NCI-H524 (cell line): Measurements from ENCODE around the gene CAMKMT.
"Not testable (repeated sequence)": the region's sequence is repeated elsewhere in the genome, so short reads cannot be mapped to it uniquely, and the experiment has no call there.

Experiments used
- DNase-seq, 2 experiments: peaks; one replicate each; lab custom pipeline; 2025; lab: John Stamatoyannopoulos, UW

CAMKMT gene

GRCh38 chr2:44505664-44506063, 143.9 kb downstream of the CAMKMT start:
- DNase-seq: not testable (repeated sequence)

- no peak for DNase-seq
These were observed 148.5 kb downstream of the CAMKMT start for GRCh38 chr2:44510246-44510645.

GRCh38 chr2:44515416-44515815, 153.7 kb downstream of the CAMKMT start:
- no peak for DNase-seq

- DNase-seq: no peak
These were observed 157.3 kb downstream of the CAMKMT start for GRCh38 chr2:44519026-44519425.

GRCh38 chr2:44522846-44523245, 161.1 kb downstream of the CAMKMT start:
- no peak for DNase-seq

- no peak for DNase-seq
These were observed 162.7 kb downstream of the CAMKMT start for GRCh38 chr2:44524347-44524926.

- DNase-seq: no peak
These were observed 164.6 kb downstream of the CAMKMT start for GRCh38 chr2:44526352-44526751.

GRCh38 chr2:44528595-44528994, 166.8 kb downstream of the CAMKMT start:
- no peak for DNase-seq

- DNase-seq: no peak
These were observed 167.7 kb downstream of the CAMKMT start for GRCh38 chr2:44529448-44529847.

GRCh38 chr2:44531289-44531688, 169.5 kb downstream of the CAMKMT start:
- no peak for DNase-seq

- no peak for DNase-seq
These were observed 170.3 kb downstream of the CAMKMT start for GRCh38 chr2:44532031-44532430.

GRCh38 chr2:44533508-44533907, 171.8 kb downstream of the CAMKMT start:
- DNase-seq: no peak

GRCh38 chr2:44535376-44535775, 173.6 kb downstream of the CAMKMT start:
- DNase-seq: no peak

GRCh38 chr2:44537264-44537663, 175.5 kb downstream of the CAMKMT start:
- no peak for DNase-seq

GRCh38 chr2:44542520-44542919, 180.8 kb downstream of the CAMKMT start:
- no peak for DNase-seq

- no peak for DNase-seq
These were observed 182.3 kb downstream of the CAMKMT start for GRCh38 chr2:44543773-44544725.

GRCh38 chr2:44545005-44545404, 183.3 kb downstream of the CAMKMT start:
- no peak for DNase-seq

GRCh38 chr2:44546459-44547127, 184.8 kb downstream of the CAMKMT start:
- DNase-seq: no peak

- DNase-seq: no peak
These were observed 186.0 kb downstream of the CAMKMT start for GRCh38 chr2:44547718-44548117.

GRCh38 chr2:44548221-44549098, 186.7 kb downstream of the CAMKMT start:
- no peak for DNase-seq

- peak in 1 of 2 experiments; percentile 6 for DNase-seq
These were observed 187.3 kb downstream of the CAMKMT start for GRCh38 chr2:44549099-44549471.

GRCh38 chr2:44549856-44550255, 188.1 kb downstream of the CAMKMT start:
- no peak for DNase-seq
